Effector memory CD8-positive, alpha-beta T cell (primary cell): Measurements from ENCODE around the gene FICD.
"Not testable (repeated sequence)": the region's sequence is repeated elsewhere in the genome, so short reads cannot be mapped to it uniquely, and the experiment has no call there.

ENCODE experiments used
- ATAC-seq: fragments of 150-1000 bp; cut with Tn5 transposase; replicated peaks from 2 replicates; pipeline ENCODE4 v1.10.0; 2021; ENCODE audit warnings: mild to moderate bottlenecking, moderate library complexity
- DNase-seq, 3 experiments: peaks; one replicate each; pipeline ENCODE4 v3.0.0; 2021
- H3K27ac Mint-ChIP-seq, 2 donors: one replicate each; pipeline ENCODE4 v1.8.0; 2022; ENCODE audit warnings: mild to moderate bottlenecking in 2 of 2, mixed read lengths in 2 of 2, moderate library complexity in 2 of 2
- H3K27me3 Mint-ChIP-seq, 2 donors: one replicate each; pipeline ENCODE4 v1.8.0; 2022; ENCODE audit warnings: mixed read lengths in 2 of 2
- H3K36me3 Mint-ChIP-seq: one replicate; pipeline ENCODE4 v1.8.0; 2022; ENCODE audit warnings: mild to moderate bottlenecking, moderate library complexity, mixed read lengths; ENCODE audit not compliant: insufficient read depth
- H3K4me1 Mint-ChIP-seq, 2 donors: one replicate each; pipeline ENCODE4 v1.8.0; 2022; ENCODE audit warnings: low read depth in 2 of 2, mixed read lengths in 2 of 2
- H3K4me3 Mint-ChIP-seq, 2 donors: one replicate each; pipeline ENCODE4 v1.8.0; 2022; ENCODE audit warnings: mild to moderate bottlenecking in 2 of 2, mixed read lengths in 2 of 2, moderate library complexity in 2 of 2
- H3K9me3 Mint-ChIP-seq, 2 donors: one replicate each; pipeline ENCODE4 v1.8.0; 2022; ENCODE audit warnings: mixed read lengths in 2 of 2

The FICD gene

DNA sequence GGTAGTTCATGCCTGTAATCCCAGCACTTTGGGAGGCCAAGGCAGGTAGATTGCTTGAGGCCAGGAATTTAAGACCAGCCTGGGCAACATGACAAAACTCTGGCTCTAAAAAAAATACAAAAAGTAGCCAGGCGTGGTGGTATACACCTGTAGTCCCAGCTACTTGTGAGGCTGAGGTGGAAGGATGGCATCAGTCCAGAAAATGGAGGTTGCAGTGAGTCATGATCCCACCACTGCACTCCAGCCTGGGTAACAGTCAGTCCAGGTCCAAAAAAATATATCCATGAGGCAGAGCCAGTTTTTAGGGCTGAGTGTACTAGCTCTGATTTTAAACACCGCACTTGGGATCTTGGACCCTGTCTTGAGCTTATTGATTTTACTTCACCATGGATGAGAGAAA is 30.6 kb upstream of the FICD start:
- H3K9me3 Mint-ChIP-seq: no peaks in the 10 kb centered on the region
- no peak for DNase-seq
- H3K27ac Mint-ChIP-seq: no peak overlapping the region
- no peaks in the 10 kb centered on the region for H3K36me3 Mint-ChIP-seq
- H3K27me3 Mint-ChIP-seq: peaks cover 84 to 92% of the 10 kb centered on the region in 2 donors
- H3K4me3 Mint-ChIP-seq: no peak overlapping the region
- no peak for ATAC-seq
- H3K4me1 Mint-ChIP-seq: no peaks in the 10 kb centered on the region

DNA sequence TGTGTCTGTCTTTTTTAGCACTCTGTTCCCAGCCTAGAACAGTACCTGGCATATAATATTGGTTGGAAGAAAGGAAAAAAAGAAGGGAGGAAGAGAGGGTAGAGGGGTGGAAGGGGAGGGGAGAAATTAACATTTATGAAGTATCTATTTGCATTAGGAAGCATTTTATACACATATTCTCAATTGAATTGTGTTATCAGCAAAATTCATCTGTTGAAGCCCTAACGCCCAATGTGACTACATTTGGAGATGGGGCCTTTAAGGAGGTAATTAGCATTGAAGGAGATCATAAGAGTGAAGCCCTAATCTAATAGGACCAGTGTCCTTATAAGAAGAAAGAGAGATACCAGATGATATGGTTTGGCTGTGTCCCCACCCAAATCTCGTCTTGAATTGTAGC is 30.2 kb upstream of the FICD start:
- Mint-ChIP-seq H3K4me1 (no peaks in the 10 kb centered on the region), H3K4me3 (no peak overlapping the region), H3K27me3 (peaks cover 82 to 89% of the 10 kb centered on the region in 2 donors), H3K36me3 (no peaks in the 10 kb centered on the region), H3K9me3 (no peaks in the 10 kb centered on the region), H3K27ac (no peak overlapping the region)
- no peak for ATAC-seq
- no peak for DNase-seq

GRCh38 chr12:108485371-108485770 is 29.7 kb upstream of the FICD start:
- not testable (repeated sequence) for H3K27ac Mint-ChIP-seq, H3K9me3 Mint-ChIP-seq, H3K4me3 Mint-ChIP-seq, H3K4me1 Mint-ChIP-seq, DNase-seq, ATAC-seq, H3K36me3 Mint-ChIP-seq
- H3K27me3 Mint-ChIP-seq: peaks cover 82 to 84% of the 10 kb centered on the region in 2 donors

DNA sequence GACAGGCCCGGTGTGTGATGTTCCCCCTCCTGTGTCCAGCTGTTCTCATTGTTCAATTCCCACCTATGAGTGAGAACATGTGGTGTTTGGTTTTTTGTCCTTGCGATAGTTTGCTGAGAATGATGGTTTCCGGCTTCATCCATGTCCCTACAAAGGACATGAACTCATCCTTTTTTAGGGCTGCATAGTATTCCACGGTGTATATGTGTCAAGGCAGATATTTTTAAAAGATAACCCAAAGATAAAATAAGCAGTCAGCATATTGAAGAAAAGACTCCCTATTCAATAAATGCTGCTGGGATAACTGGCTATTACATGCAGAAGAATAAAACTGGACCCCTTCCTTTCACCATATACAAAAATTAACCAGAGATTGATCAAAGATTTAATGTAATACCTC is 28.0 kb upstream of the FICD start:
- H3K27ac Mint-ChIP-seq, H3K4me3 Mint-ChIP-seq, H3K4me1 Mint-ChIP-seq, H3K9me3 Mint-ChIP-seq, H3K36me3 Mint-ChIP-seq, DNase-seq, ATAC-seq: not testable (repeated sequence)
- H3K27me3 Mint-ChIP-seq: peaks cover 74 to 78% of the 10 kb centered on the region in 2 donors

DNA sequence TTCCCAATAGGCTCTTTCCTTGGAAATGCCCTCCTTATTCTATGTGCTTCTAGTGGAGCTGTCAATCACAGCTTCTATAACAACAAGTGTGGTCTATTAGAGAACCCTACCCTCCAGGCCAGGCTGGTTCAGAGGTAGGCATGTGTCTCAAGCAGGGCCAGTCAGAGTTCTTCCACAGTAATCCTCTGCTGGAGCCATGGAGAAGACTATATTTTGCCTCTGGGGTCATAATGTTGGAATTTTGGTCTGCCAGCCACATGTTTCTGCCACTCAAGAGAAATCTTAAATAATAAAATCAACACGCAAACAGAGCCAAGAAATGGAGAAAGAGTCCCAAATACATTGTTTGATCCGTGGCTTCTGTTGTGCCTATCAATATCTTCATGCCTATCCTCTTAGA is 23.8 kb upstream of the FICD start:
- H3K27ac Mint-ChIP-seq: no peak overlapping the region
- H3K27me3 Mint-ChIP-seq: peaks cover 50 to 78% of the 10 kb centered on the region in 2 donors
- DNase-seq (no peak), ATAC-seq (no peak)
- no peaks in the 10 kb centered on the region for H3K4me1 Mint-ChIP-seq
- no peak overlapping the region for H3K4me3 Mint-ChIP-seq
- H3K36me3 Mint-ChIP-seq: no peaks in the 10 kb centered on the region
- peaks cover 0 to 2% of the 10 kb centered on the region in 2 donors for H3K9me3 Mint-ChIP-seq

DNA sequence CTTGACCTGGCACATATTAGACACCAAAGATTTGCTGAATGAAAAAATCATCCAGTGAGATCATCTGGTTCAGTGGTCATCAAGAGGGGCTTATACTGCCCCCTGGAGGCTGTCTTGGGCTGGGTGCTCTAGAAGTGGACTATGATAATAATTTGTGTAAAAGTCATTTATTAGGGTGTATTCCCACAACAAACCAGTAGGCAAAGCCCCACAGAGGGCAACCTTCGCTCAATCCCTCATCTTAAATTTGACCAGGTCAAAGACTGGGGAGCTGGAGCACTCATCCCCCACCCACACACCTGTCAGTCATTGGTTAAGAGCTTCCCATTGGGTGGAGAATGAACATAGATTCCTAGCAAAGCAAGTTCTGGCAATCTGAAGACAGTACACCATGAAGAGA is 20.0 kb upstream of the FICD start:
- peaks cover 0 to 2% of the 10 kb centered on the region in 2 donors for H3K9me3 Mint-ChIP-seq
- no peaks in the 10 kb centered on the region for H3K36me3 Mint-ChIP-seq
- peak; percentile 36 for ATAC-seq
- no peak overlapping the region for H3K27ac Mint-ChIP-seq
- no peak overlapping the region for H3K4me3 Mint-ChIP-seq
- no peaks in the 10 kb centered on the region for H3K4me1 Mint-ChIP-seq
- no peak for DNase-seq
- H3K27me3 Mint-ChIP-seq: peaks cover 29 to 66% of the 10 kb centered on the region in 2 donors

DNA sequence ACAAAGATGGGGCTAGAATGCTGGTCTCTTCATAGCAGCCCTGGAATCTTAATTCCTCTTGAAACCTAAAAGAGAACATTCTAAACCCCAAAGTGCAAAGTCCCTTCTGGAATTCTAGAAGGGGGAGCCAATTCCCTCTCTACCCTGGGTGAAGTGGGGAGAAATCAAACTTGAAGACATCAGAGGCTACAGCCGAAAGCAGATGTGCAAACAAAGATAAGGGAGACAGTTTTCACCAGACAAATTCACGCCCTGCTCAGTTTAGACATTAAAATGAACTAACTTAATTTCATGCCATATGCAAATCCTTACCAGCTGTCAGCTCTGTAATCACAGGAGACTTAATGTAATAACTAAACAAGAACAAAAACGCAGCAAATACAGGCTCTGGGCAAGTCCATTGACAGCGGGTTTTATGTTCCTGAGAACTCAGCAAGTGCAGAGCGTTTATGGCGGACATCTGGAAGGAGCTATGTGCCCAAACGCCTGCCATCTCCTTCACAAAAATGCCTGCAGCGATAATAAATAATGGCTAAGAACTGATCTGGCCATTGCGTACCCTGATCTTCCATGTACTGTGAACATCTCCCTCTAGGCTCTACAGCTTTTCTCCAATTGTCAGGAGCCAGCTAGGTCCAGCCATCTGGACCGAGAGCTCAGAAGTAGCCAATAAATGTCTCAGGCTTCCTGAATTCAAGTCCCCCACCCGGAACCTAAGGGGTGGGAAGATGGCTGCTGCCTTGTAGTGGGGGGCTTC is 19.1 kb upstream of the FICD start:
- H3K4me1 Mint-ChIP-seq: no peaks in the 10 kb centered on the region
- H3K27me3 Mint-ChIP-seq: peaks cover 30 to 69% of the 10 kb centered on the region in 2 donors
- no peaks in the 10 kb centered on the region for H3K36me3 Mint-ChIP-seq
- no peak overlapping the region for H3K4me3 Mint-ChIP-seq
- no peak for ATAC-seq
- DNase-seq: no peak
- no peak overlapping the region for H3K27ac Mint-ChIP-seq
- H3K9me3 Mint-ChIP-seq: peaks cover 0 to 2% of the 10 kb centered on the region in 2 donors

GRCh38 chr12:108498136-108498535 is 16.9 kb upstream of the FICD start:
- no peaks in the 10 kb centered on the region for H3K4me1 Mint-ChIP-seq
- peaks cover 4 to 8% of the 10 kb centered on the region in 2 donors for H3K9me3 Mint-ChIP-seq
- no peak for DNase-seq
- H3K27ac Mint-ChIP-seq: no peak overlapping the region
- no peaks in the 10 kb centered on the region for H3K36me3 Mint-ChIP-seq
- H3K27me3 Mint-ChIP-seq: peaks cover 36 to 70% of the 10 kb centered on the region in 2 donors
- H3K4me3 Mint-ChIP-seq: no peak overlapping the region
- no peak for ATAC-seq

GRCh38 chr12:108502922-108503321 is 12.2 kb upstream of the FICD start:
- H3K9me3 Mint-ChIP-seq: peaks cover 6 to 8% of the 10 kb centered on the region in 2 donors
- ATAC-seq: no peak
- DNase-seq: no peak
- no peak overlapping the region for H3K4me3 Mint-ChIP-seq
- H3K4me1 Mint-ChIP-seq: no peaks in the 10 kb centered on the region
- H3K36me3 Mint-ChIP-seq: no peaks in the 10 kb centered on the region
- no peak overlapping the region for H3K27ac Mint-ChIP-seq
- peaks cover 48 to 64% of the 10 kb centered on the region in 2 donors for H3K27me3 Mint-ChIP-seq

DNA sequence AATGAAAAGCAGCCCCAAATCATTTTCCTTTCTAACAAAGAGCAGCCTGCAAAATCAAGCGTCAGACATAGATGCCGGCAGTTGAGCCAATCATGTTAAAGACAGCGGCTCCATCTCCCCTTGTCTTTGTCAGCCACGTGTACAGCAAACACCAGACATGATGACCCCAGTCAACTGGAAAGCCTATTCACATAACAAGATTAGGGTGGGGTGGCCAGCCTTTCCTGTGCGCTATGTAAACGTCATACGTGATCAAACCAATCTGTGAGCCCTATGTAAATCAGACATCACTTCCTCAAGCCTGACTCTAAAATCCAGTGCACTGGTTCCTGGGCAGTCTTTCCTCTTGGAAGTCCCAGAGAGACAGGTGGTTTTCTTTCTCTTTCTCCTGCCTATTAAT is 9.9 kb upstream of the FICD start:
- DNase-seq (no peak), ATAC-seq (no peak)
- Mint-ChIP-seq H3K36me3 (no peaks in the 10 kb centered on the region), H3K9me3 (peaks cover 6 to 8% of the 10 kb centered on the region in 2 donors), H3K27ac (no peak overlapping the region), H3K4me3 (no peak overlapping the region), H3K4me1 (no peaks in the 10 kb centered on the region), H3K27me3 (peaks cover 39 to 48% of the 10 kb centered on the region in 2 donors)

DNA sequence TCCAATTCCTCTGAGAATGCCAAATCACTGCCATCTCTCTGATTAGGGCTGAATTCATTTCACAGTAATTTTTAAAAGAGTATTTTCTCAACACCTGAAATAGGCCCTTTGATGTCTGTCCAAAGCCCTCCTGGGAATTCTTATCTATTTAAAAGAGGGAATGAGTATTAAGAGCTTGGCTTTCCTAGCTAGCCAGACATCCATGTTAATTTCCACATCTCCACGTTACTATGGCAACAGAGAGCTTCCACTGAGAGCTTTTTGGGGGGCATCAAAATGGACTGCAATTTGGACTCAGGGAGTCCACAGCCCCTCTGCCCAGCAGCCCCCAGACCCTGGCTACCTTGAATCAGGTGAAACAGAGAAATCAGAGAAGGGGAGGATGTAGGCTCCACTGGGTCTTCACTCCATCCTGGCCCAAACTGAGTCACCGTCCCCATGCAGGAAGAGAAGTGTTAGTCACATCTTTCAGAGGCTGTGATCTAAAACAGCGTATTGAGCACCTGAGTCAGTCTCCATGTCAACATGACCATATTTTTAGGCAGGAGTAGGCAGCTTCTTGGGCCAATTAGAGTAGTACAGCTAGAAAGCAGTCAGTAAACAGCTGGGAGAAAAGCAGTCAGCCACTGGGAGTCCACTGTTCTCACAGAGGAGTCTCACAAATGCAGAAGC is 7.0 kb upstream of the FICD start:
- ATAC-seq (no peak), DNase-seq (no peak)
- Mint-ChIP-seq H3K9me3 (peaks cover 0 to 4% of the 10 kb centered on the region in 2 donors), H3K27ac (no peak overlapping the region), H3K27me3 (peaks cover 26 to 30% of the 10 kb centered on the region in 2 donors), H3K4me1 (peaks cover 4% of the 10 kb centered on the region in 2 donors), H3K36me3 (no peaks in the 10 kb centered on the region), H3K4me3 (no peak overlapping the region)

- no peak for ATAC-seq
- no peak for DNase-seq
- Mint-ChIP-seq H3K4me1 (peaks cover 4 to 9% of the 10 kb centered on the region in 2 donors), H3K9me3 (no peaks in the 10 kb centered on the region), H3K4me3 (no peak overlapping the region), H3K27me3 (peaks cover 11 to 14% of the 10 kb centered on the region in 2 donors), H3K36me3 (no peaks in the 10 kb centered on the region), H3K27ac (no peak overlapping the region)
Observed at GRCh38 chr12:108509806-108510205, 5.3 kb upstream of the FICD start.

- no peak overlapping the region for H3K27ac Mint-ChIP-seq
Observed at GRCh38 chr12:108510836-108511235, 4.2 kb upstream of the FICD start.

More at GRCh38 chr12:108510836-108511235, 4.2 kb upstream of the FICD start:
- Mint-ChIP-seq H3K4me1 (peaks cover 6 to 11% of the 10 kb centered on the region in 2 donors), H3K9me3 (no peaks in the 10 kb centered on the region), H3K27me3 (peaks cover under 1 to 3% of the 10 kb centered on the region in 2 donors), H3K36me3 (no peaks in the 10 kb centered on the region), H3K4me3 (no peak overlapping the region)
- ATAC-seq: no peak
- no peak for DNase-seq
